RWPE2 (cell line): ENCODE measurements around the gene HDDC3.

Source experiments
- ATAC-seq: fragments of 200-7000 bp; cut with Tn5 transposase; 3 replicates; pipeline ENCODE4 v1.9.1; 2021; ENCODE audit warnings: low read depth
- DNase-seq: peaks from one replicate; pipeline ENCODE4 v3.0.0-alpha.2; 2020; ENCODE audit warnings: low spot score
- H3K27ac ChIP-seq: fragments of 450-650 bp; 2 replicates; pipeline ENCODE4 v1.5.1; 2017; ENCODE audit warnings: mild to moderate bottlenecking; ENCODE audit not compliant: poor library complexity, severe bottlenecking
- H3K27me3 ChIP-seq: fragments of 250-450 bp; sonication (Bioruptor Pico); 2 replicates; pipeline ENCODE4 v1.5.1; 2021; ENCODE audit warnings: mild to moderate bottlenecking, moderate library complexity; ENCODE audit not compliant: insufficient read depth, poor library complexity, severe bottlenecking
- H3K36me3 ChIP-seq: fragments of 250-450 bp; sonication (Bioruptor Pico); 2 replicates; pipeline ENCODE4 v1.5.1; 2020; ENCODE audit warnings: low read depth, mild to moderate bottlenecking, moderate library complexity
- H3K4me1 ChIP-seq: fragments of 250-450 bp; sonication (Bioruptor Pico); 2 replicates; pipeline ENCODE4 v1.5.1; 2021; ENCODE audit warnings: mild to moderate bottlenecking, moderate library complexity; ENCODE audit not compliant: insufficient read depth, poor library complexity, severe bottlenecking
- H3K4me3 ChIP-seq: fragments of 250-450 bp; sonication (Bioruptor Pico); 2 replicates; pipeline ENCODE4 v1.5.1; 2021; ENCODE audit warnings: mild to moderate bottlenecking, moderate library complexity; ENCODE audit not compliant: severe bottlenecking
- H3K9me3 ChIP-seq: fragments of 250-450 bp; sonication (Bioruptor Pico); 2 replicates; pipeline ENCODE4 v1.5.1; 2021; ENCODE audit warnings: mild to moderate bottlenecking, moderate library complexity; ENCODE audit not compliant: severe bottlenecking
- TF ChIP-seq, protein P1 (sequence below): fragments of 450-650 bp; IDR thresholded peaks from one replicate; pipeline ENCODE4 v1.5.1; 2017; ENCODE audit warnings: mild to moderate bottlenecking, moderate library complexity; ENCODE audit not compliant: poor library complexity, severe bottlenecking

HDDC3 gene

GRCh38 chr15:90934949-90935751 lies 2.8 kb upstream of the HDDC3 start, which contains the start of gene UNC45A:
TSS of gene UNC45A (plus strand) at chr15:90935285. CDS start at chr15:90935325, 40 bp downstream.
- Histone ChIP-seq H3K9me3 (no peaks in the 10 kb centered on the region), H3K27me3 (no peaks in the 10 kb centered on the region), H3K36me3 (peaks cover 42% of the 10 kb centered on the region), H3K4me3 (peak within 1 kb of the TSS; percentile 79), H3K4me1 (peaks cover 10% of the 10 kb centered on the region), H3K27ac (peak within 1 kb of the TSS; percentile 23)
- TF ChIP-seq, protein P1, sequence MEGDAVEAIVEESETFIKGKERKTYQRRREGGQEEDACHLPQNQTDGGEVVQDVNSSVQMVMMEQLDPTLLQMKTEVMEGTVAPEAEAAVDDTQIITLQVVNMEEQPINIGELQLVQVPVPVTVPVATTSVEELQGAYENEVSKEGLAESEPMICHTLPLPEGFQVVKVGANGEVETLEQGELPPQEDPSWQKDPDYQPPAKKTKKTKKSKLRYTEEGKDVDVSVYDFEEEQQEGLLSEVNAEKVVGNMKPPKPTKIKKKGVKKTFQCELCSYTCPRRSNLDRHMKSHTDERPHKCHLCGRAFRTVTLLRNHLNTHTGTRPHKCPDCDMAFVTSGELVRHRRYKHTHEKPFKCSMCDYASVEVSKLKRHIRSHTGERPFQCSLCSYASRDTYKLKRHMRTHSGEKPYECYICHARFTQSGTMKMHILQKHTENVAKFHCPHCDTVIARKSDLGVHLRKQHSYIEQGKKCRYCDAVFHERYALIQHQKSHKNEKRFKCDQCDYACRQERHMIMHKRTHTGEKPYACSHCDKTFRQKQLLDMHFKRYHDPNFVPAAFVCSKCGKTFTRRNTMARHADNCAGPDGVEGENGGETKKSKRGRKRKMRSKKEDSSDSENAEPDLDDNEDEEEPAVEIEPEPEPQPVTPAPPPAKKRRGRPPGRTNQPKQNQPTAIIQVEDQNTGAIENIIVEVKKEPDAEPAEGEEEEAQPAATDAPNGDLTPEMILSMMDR = no peak
- ATAC-seq (peak; percentile 74), DNase-seq (peak; percentile 98)

DNA sequence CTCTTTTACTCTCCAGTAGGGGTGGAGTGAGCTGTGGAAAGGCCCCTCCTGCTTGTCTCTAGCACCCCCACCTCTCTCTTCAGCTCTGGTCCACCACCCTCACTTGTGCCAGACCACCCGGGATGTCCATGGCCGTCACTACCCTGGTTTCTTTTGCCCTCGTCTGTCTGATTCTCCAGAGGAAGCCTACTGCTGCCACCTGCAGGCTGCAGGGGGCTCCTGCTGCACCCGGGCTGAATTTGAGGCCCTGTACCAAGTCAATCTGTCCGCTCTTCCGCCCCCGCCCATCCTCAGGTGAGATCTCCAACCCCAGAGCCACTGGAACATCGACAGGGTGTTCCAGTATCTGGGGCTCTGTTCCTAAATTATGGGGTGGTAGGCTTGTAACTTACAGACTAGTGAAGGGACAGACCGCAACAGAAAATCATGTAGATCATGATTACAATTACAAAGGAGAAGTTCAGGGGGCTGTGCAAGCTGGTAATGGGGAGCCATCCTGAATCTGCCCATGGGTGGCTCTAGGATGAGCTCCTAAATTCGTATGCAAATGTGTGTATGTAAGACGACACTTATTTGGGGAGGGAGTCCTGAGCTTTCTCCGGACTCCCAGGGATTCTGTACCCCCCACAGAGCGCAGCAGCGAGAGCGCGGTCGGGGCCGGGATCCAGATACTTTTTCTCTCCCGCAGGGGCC lies 2.1 kb upstream of the HDDC3 start:
- TF ChIP-seq, protein P1 = peak; percentile 99
- H3K4me1 ChIP-seq = peaks cover 10% of the 10 kb centered on the region

GRCh38 chr15:90933301-90933700 lies 952 bp upstream of the HDDC3 start:
- H3K27ac ChIP-seq = no peak overlapping the region
- H3K4me3 ChIP-seq = no peak overlapping the region
- TF ChIP-seq, protein P1 = no peak
- H3K27me3 ChIP-seq = no peaks in the 10 kb centered on the region
- DNase-seq = no peak
- no peak for ATAC-seq
- H3K36me3 ChIP-seq = peaks cover 23% of the 10 kb centered on the region
- peaks cover 17% of the 10 kb centered on the region for H3K4me1 ChIP-seq
- H3K9me3 ChIP-seq = no peaks in the 10 kb centered on the region

More for the DNA sequence above, 2.1 kb upstream of the HDDC3 start:
- Histone ChIP-seq H3K27ac (no peak overlapping the region), H3K9me3 (no peaks in the 10 kb centered on the region), H3K36me3 (peaks cover 34% of the 10 kb centered on the region), H3K4me3 (peak overlapping the region; percentile 79), H3K27me3 (no peaks in the 10 kb centered on the region)
- DNase-seq = peak; percentile 95
- peak; percentile 50 for ATAC-seq

DNA sequence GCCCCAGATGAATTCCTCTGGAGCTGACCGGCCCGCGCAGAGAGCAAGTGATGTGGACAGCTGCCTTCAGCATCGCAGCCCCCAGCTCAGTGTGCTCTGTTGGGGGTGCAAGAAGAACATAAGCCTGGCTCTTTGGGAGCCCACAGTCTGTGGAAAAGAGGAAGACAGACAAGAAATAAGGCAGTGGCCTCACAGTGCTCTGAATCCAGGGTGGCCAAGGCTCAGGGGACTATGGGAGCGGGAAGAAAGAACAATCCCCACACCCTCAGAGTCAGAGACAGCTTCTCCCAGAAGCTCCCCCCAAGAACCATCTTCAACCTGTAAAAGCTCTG lies 277 bp upstream of the HDDC3 start:
- peak overlapping the region; percentile 62 for H3K27ac ChIP-seq
- H3K4me1 ChIP-seq = peaks cover 17% of the 10 kb centered on the region
- ATAC-seq = no peak

More for the DNA sequence above, 277 bp upstream of the HDDC3 start:
- Histone ChIP-seq H3K4me3 (peak overlapping the region; percentile 81), H3K27me3 (no peaks in the 10 kb centered on the region), H3K36me3 (peaks cover 17% of the 10 kb centered on the region), H3K9me3 (no peaks in the 10 kb centered on the region)
- TF ChIP-seq, protein P1 = peak; percentile 87
- DNase-seq = no peak
